ENCODE measurements around the gene KRT72.

KRT72 gene

DNA sequence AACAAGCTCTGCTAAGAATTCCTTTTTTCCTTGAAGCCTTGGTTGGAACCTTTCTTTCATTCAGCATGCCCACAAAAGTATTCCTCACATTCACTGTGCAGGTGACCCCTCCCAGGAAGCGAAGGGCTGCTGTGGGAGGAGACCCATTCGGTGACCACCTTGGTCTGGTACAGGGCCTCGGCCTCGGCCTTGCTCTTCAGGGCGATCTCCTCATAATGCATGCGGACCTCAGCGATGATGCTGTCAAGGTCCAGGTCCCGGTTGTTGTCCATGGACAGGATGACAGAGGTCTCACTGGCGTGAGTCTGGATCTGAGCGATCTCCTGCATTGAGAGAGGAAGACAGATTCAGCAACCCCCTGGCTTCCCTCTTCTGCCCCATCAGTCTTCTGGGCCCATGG lies 30.8 kb downstream of the KRT72 start:
- Histone ChIP-seq H3K36me3 (replicated peaks; ENCODE audit: low read depth, low read length) (no peaks in the 10 kb centered on the region), H3K9ac (ENCODE audit: low read length) (no peak overlapping the region), H3K4me3 (ENCODE audit: low read length) (no peak overlapping the region), H3K27ac (ENCODE audit: low read length) (no peak overlapping the region), H4K20me1 (ENCODE audit: insufficient read depth, low read length) (no peaks in the 10 kb centered on the region), H3K27me3 (ENCODE audit: low read depth, low read length) (peaks cover 13% of the 10 kb centered on the region), H3K4me2 (ENCODE audit: low read length) (no peak overlapping the region), H2AFZ (ENCODE audit: low read depth, low read length) (no peak overlapping the region), H3K9me3 (ENCODE audit: insufficient read depth, low read length) (no peaks in the 10 kb centered on the region), H3K4me1 (ENCODE audit: low read length) (peaks cover 13% of the 10 kb centered on the region), H3K79me2 (ENCODE audit: low read length) (no peaks in the 10 kb centered on the region)
- TF ChIP-seq, protein P1, sequence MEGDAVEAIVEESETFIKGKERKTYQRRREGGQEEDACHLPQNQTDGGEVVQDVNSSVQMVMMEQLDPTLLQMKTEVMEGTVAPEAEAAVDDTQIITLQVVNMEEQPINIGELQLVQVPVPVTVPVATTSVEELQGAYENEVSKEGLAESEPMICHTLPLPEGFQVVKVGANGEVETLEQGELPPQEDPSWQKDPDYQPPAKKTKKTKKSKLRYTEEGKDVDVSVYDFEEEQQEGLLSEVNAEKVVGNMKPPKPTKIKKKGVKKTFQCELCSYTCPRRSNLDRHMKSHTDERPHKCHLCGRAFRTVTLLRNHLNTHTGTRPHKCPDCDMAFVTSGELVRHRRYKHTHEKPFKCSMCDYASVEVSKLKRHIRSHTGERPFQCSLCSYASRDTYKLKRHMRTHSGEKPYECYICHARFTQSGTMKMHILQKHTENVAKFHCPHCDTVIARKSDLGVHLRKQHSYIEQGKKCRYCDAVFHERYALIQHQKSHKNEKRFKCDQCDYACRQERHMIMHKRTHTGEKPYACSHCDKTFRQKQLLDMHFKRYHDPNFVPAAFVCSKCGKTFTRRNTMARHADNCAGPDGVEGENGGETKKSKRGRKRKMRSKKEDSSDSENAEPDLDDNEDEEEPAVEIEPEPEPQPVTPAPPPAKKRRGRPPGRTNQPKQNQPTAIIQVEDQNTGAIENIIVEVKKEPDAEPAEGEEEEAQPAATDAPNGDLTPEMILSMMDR (IDR thresholded peaks at IDR 0.05; ENCODE audit: low read depth, low read length), result no peak
- TF ChIP-seq EZH2phosphoT487 (IDR thresholded peaks at IDR 0.05; ENCODE audit: low read depth), result no peak

DNA sequence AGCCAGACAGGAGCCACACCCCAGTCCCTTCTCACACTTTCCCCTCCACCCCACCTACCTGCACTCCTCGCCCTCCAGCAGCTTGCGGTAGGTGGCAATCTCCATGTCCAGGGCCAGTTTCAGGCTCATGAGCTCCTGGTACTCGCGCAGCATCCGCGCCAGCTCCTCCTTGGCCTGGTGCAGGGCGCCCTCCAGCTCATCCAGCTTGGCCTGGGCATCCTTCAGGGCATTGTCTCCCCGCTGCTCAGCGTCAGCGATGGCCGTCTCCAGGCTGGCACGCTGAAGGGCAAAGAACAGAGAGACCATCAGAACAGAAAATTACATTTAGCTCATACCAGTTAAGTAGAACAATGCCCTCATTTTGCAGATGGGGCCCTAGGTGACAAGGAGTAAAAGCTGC lies 33.2 kb downstream of the KRT72 start:
- Histone ChIP-seq H3K27ac (ENCODE audit: low read length) (no peak overlapping the region), H3K79me2 (ENCODE audit: low read length) (no peaks in the 10 kb centered on the region), H3K4me2 (ENCODE audit: low read length) (no peak overlapping the region), H3K9me3 (ENCODE audit: insufficient read depth, low read length) (no peaks in the 10 kb centered on the region), H3K27me3 (ENCODE audit: low read depth, low read length) (peaks cover 25% of the 10 kb centered on the region), H3K36me3 (replicated peaks; ENCODE audit: low read depth, low read length) (no peaks in the 10 kb centered on the region), H2AFZ (ENCODE audit: low read depth, low read length) (no peak overlapping the region), H3K4me3 (ENCODE audit: low read length) (no peak overlapping the region), H3K9ac (ENCODE audit: low read length) (no peak overlapping the region), H4K20me1 (ENCODE audit: insufficient read depth, low read length) (no peaks in the 10 kb centered on the region), H3K4me1 (ENCODE audit: low read length) (peaks cover 8% of the 10 kb centered on the region)
- TF ChIP-seq, protein P1 (IDR thresholded peaks at IDR 0.05; ENCODE audit: low read depth, low read length), result no peak
- TF ChIP-seq EZH2phosphoT487 (IDR thresholded peaks at IDR 0.05; ENCODE audit: low read depth), result no peak

DNA sequence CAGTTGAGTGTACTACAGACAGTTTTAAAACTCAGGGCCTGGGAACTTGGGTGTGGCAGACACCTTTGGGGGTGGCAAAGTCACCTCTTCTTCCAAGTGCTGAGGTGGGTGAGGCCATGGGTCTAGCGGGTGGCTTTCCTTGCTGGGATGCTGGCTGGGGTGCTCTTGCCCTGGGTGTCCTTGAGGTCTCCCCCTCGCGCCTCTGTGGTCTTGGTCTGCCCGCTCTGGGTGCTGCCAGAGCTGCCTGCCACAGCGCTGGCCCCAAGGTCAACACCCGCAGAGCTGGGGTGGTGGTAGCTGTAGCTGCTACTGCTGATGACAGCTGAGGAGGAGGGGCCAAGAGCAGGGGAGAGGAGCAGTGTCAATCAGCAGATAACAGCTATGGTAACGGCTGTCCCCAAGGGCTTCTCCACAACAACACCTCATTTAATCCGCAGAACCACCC lies 34.4 kb downstream of the KRT72 start:
- H3K4me3 ChIP-seq (ENCODE audit: low read length), result no peak overlapping the region
- no peaks in the 10 kb centered on the region for H3K9me3 ChIP-seq (ENCODE audit: insufficient read depth, low read length)
- no peak for TF ChIP-seq EZH2phosphoT487 (IDR thresholded peaks at IDR 0.05; ENCODE audit: low read depth)
- TF ChIP-seq, protein P1 (IDR thresholded peaks at IDR 0.05; ENCODE audit: low read depth, low read length), result no peak
- H2AFZ ChIP-seq (ENCODE audit: low read depth, low read length), result no peak overlapping the region
- no peak overlapping the region for H3K27ac ChIP-seq (ENCODE audit: low read length)
- no peaks in the 10 kb centered on the region for H4K20me1 ChIP-seq (ENCODE audit: insufficient read depth, low read length)
- no peaks in the 10 kb centered on the region for H3K79me2 ChIP-seq (ENCODE audit: low read length)
- no peaks in the 10 kb centered on the region for H3K36me3 ChIP-seq (replicated peaks; ENCODE audit: low read depth, low read length)
- H3K27me3 ChIP-seq (ENCODE audit: low read depth, low read length), result peaks cover 32% of the 10 kb centered on the region
- no peak overlapping the region for H3K4me2 ChIP-seq (ENCODE audit: low read length)
- H3K9ac ChIP-seq (ENCODE audit: low read length), result no peak overlapping the region
- H3K4me1 ChIP-seq (ENCODE audit: low read length), result peaks cover 8% of the 10 kb centered on the region

DNA sequence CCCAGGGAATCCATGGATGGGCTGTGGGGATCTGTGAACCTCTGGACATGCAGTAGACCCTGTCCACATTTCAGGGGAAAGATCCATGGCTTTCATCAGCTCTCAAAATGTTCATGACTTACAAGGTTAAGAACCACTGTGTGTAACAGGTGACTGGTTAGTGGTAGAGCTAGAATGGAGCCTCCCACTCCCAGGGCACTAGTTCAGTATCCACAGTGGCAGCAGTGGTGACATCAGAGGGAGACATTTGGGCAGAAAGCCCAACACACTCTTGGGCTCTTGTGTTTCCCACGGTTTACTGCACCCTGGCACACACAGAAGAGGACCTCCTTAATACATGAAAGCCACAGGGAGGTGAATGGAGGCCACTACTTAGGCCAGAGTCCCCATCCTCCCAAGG lies 36.7 kb downstream of the KRT72 start:
- Histone ChIP-seq H2AFZ (ENCODE audit: low read depth, low read length) (no peak overlapping the region), H3K36me3 (replicated peaks; ENCODE audit: low read depth, low read length) (no peaks in the 10 kb centered on the region), H3K4me2 (ENCODE audit: low read length) (no peak overlapping the region), H3K27ac (ENCODE audit: low read length) (no peak overlapping the region), H3K27me3 (ENCODE audit: low read depth, low read length) (peaks cover 43% of the 10 kb centered on the region), H3K9ac (ENCODE audit: low read length) (no peak overlapping the region), H3K4me3 (ENCODE audit: low read length) (no peak overlapping the region), H4K20me1 (ENCODE audit: insufficient read depth, low read length) (no peaks in the 10 kb centered on the region), H3K79me2 (ENCODE audit: low read length) (no peaks in the 10 kb centered on the region), H3K4me1 (ENCODE audit: low read length) (peaks cover 5% of the 10 kb centered on the region), H3K9me3 (ENCODE audit: insufficient read depth, low read length) (no peaks in the 10 kb centered on the region)
- TF ChIP-seq, protein P1 (IDR thresholded peaks at IDR 0.05; ENCODE audit: low read depth, low read length), result no peak
- no peak for TF ChIP-seq EZH2phosphoT487 (IDR thresholded peaks at IDR 0.05; ENCODE audit: low read depth)

Measured in OCI-LY3 (cell line).